OCI-LY7 (cell line): ENCODE results near the gene CENPP. TPM values are rescaled to one million over a fixed set of nuclear protein-coding genes. Genes with fewer than 3 reads are reported as not detected.

Experiments
- BruUV-seq: library from RNA; stranded (reverse); fragments of 400-500 nt; replicated peaks from 2 replicates; lab custom pipeline; 2021; lab: Mats Ljungman, UMichigan
- CTCF ChIA-PET: fragments of 300-600 bp; sonication (Branson Sonifier 250); formaldehyde crosslinking; loops from one replicate; lab custom pipeline; 2022; ENCODE audit warnings: antibody characterized with exemption; ENCODE audit not compliant: unreplicated experiment; lab: Charles Lee
- POLR2A ChIA-PET: fragments of 300-600 bp; sonication (Branson Sonifier 250); formaldehyde crosslinking; loops from one replicate; lab custom pipeline; 2022; ENCODE audit warnings: antibody characterized with exemption; lab: Charles Lee
- DNase-seq: peaks from one replicate; pipeline ENCODE4 v3.0.0-alpha.2; 2015; ENCODE audit warnings: low spot score
- H2AFZ ChIP-seq: fragments of 200-600 bp; sonication (generic), shearing (Covaris generic); 2 replicates; pipeline ENCODE4 v1.6.1; 2014; ENCODE audit warnings: mild to moderate bottlenecking, antibody characterized with exemption, low read length, moderate library complexity
- H3K27ac ChIP-seq: fragments of 200-600 bp; sonication (generic); 2 replicates; pipeline ENCODE4 v1.5.1; 2014; ENCODE audit warnings: mixed run types, low read depth, mild to moderate bottlenecking, moderate library complexity, low read length, inconsistent platforms; ENCODE audit not compliant: poor library complexity, severe bottlenecking
- H3K36me3 ChIP-seq: fragments of 200-600 bp; sonication (generic); 2 replicates; pipeline ENCODE4 v1.6.1; 2014; ENCODE audit warnings: mild to moderate bottlenecking, antibody characterized with exemption, low read length, moderate library complexity, mixed read lengths; ENCODE audit not compliant: insufficient read depth
- H3K4me1 ChIP-seq: fragments of 200-600 bp; sonication (generic); 2 replicates; pipeline ENCODE4 v1.5.1; 2014; ENCODE audit warnings: mild to moderate bottlenecking, low read length; ENCODE audit not compliant: insufficient read depth, poor library complexity, severe bottlenecking
- H3K4me2 ChIP-seq: fragments of 200-600 bp; sonication (generic); 2 replicates; pipeline ENCODE4 v1.6.1; 2014; ENCODE audit warnings: mild to moderate bottlenecking, low read length
- H3K4me3 ChIP-seq: fragments of 200-600 bp; sonication (generic); 2 replicates; pipeline ENCODE4 v1.5.1; 2014; ENCODE audit warnings: mild to moderate bottlenecking, low read depth, low read length; ENCODE audit not compliant: poor library complexity, severe bottlenecking
- H3K79me2 ChIP-seq: fragments of 200-600 bp; sonication (generic); 2 replicates; pipeline ENCODE4 v1.6.1; 2016; ENCODE audit warnings: low read depth, mild to moderate bottlenecking, low read length, moderate library complexity, mixed read lengths; ENCODE audit not compliant: insufficient read depth
- H3K9me2 ChIP-seq: fragments of 200-600 bp; sonication (generic); 2 replicates; pipeline ENCODE4 v1.6.1; 2016; ENCODE audit warnings: mild to moderate bottlenecking, low read length, mixed read lengths; ENCODE audit not compliant: insufficient read depth
- H3K9me3 ChIP-seq: fragments of 200-600 bp; sonication (generic); 2 replicates; pipeline ENCODE4 v1.6.1; 2014; ENCODE audit warnings: mild to moderate bottlenecking, mixed run types, low read length, mixed read lengths
- H4K20me1 ChIP-seq: fragments of 200-600 bp; sonication (generic); 2 replicates; pipeline ENCODE4 v1.6.1; 2014; ENCODE audit warnings: mild to moderate bottlenecking, antibody characterized with exemption, low read length, moderate library complexity, mixed read lengths; ENCODE audit not compliant: insufficient read depth
- CTCF ChIP-seq: fragments of 200-600 bp; sonication (generic); conservative IDR thresholded peaks from 2 replicates; pipeline ENCODE4 v1.5.1; 2014; ENCODE audit warnings: mild to moderate bottlenecking, antibody characterized with exemption, low read length, moderate library complexity, mixed read lengths
- EZH2phosphoT487 ChIP-seq: fragments of 200-600 bp; sonication (generic); IDR thresholded peaks from 2 replicates; pipeline ENCODE4 v1.6.1; 2018; ENCODE audit warnings: low read depth, borderline replicate concordance, mild to moderate bottlenecking, mixed run types, antibody characterized with exemption, low read length, moderate library complexity, mixed read lengths
- intact Hi-C: fragments of 100-400 bp; cut with micrococcal nuclease; formaldehyde crosslinking; loops from one replicate; pipeline ENCODE4 v1.10.0; 2022; ENCODE audit not compliant: unreplicated experiment
- total RNA-seq, 2 experiments: library from RNA; depleted of rRNA in 1 of 2; stranded (reverse); fragments of >200 nt in 1 of 2; shearing (Covaris generic) in 1 of 2; gene quantifications; 2 replicates each; pipeline ENCODE4 v1.2.3, GENCODE V29; 2014 to 2022

Gene CENPP
- total RNA-seq, 2 experiments from 2014 or later, result 25.4 to 30.9 TPM

- H3K27ac ChIP-seq, result no peak overlapping the region
- H3K9me3 ChIP-seq, result no peaks in the 10 kb centered on the region
- H3K36me3 ChIP-seq, result peaks cover 75% of the 10 kb centered on the region
- H2AFZ ChIP-seq, result no peak overlapping the region
- no peaks in the 10 kb centered on the region for H4K20me1 ChIP-seq
- no peak overlapping the region for H3K4me3 ChIP-seq
- TF ChIP-seq EZH2phosphoT487, result no peak
- TF ChIP-seq CTCF, result peak; percentile 97
- peak; percentile 71 for DNase-seq
- no peaks in the 10 kb centered on the region for H3K9me2 ChIP-seq
- ChIA-PET CTCF (no interaction called here), POLR2A (no interaction called here)
- BruUV-seq, result no TSS peak
- no peaks in the 10 kb centered on the region for H3K79me2 ChIP-seq
- H3K4me1 ChIP-seq, result no peaks in the 10 kb centered on the region
- intact Hi-C loops, result loop anchor here (2.0 kb wide), 2 partner anchors 308 to 494 kb away; no protein-coding TSS in a partner anchor
- no peak overlapping the region for H3K4me2 ChIP-seq
These were observed 309.2 kb downstream of the CENPP start for GRCh38 chr9:92634712-92635605.

DNA sequence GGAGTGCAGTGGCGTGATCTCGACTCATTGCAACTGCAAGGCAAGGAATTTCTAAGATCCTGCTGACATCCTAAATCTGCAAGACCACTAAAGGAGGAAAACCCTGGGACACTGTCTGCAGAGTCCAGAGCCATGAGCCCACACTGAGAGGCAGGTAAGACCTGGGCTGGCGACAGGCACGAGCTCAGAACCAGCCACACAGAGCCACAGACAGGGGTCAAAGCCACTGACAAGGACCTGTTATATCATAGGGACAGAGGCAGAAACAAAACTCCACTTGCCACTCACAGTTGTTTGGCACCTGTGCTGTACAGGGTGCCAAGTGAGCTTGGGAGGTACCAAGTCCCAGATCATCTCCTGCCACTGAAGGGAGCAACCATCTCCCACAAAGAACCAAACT is 310.0 kb downstream of the CENPP start:
- no peaks in the 10 kb centered on the region for H3K9me3 ChIP-seq
- BruUV-seq, result no TSS peak
- no peak for DNase-seq
- no peaks in the 10 kb centered on the region for H3K4me1 ChIP-seq
- H3K9me2 ChIP-seq, result no peaks in the 10 kb centered on the region
- no peak overlapping the region for H3K4me2 ChIP-seq
- H3K4me3 ChIP-seq, result no peak overlapping the region
- H3K27ac ChIP-seq, result no peak overlapping the region
- no peak overlapping the region for H2AFZ ChIP-seq
- TF ChIP-seq CTCF (no peak), EZH2phosphoT487 (no peak)
- intact Hi-C loops, result loop anchor here (2.0 kb wide), 2 partner anchors 309 to 495 kb away; no protein-coding TSS in a partner anchor
- ChIA-PET POLR2A (no interaction called here), CTCF (no interaction called here)
- no peaks in the 10 kb centered on the region for H3K79me2 ChIP-seq
- peaks cover 73% of the 10 kb centered on the region for H3K36me3 ChIP-seq
- no peaks in the 10 kb centered on the region for H4K20me1 ChIP-seq

GRCh38 chr9:92636627-92637026 is 310.9 kb downstream of the CENPP start:
- Histone ChIP-seq H2AFZ (no peak overlapping the region), H3K27ac (no peak overlapping the region), H3K9me3 (no peaks in the 10 kb centered on the region), H3K4me1 (no peaks in the 10 kb centered on the region), H3K4me3 (no peak overlapping the region), H3K4me2 (no peak overlapping the region), H3K79me2 (no peaks in the 10 kb centered on the region), H3K9me2 (no peaks in the 10 kb centered on the region), H3K36me3 (peaks cover 70% of the 10 kb centered on the region), H4K20me1 (no peaks in the 10 kb centered on the region)
- no TSS peak for BruUV-seq
- no peak for DNase-seq
- POLR2A ChIA-PET, result no interaction called here
- CTCF ChIA-PET, result no interaction called here
- intact Hi-C loops, result no loop called here
- TF ChIP-seq EZH2phosphoT487 (no peak), CTCF (peak; percentile 44)
